Endothelial cell of umbilical vein (primary cell): ENCODE data around the gene CNTFR. TPM values are rescaled to one million over a fixed set of nuclear protein-coding genes. Genes with fewer than 3 reads are reported as not detected.

ENCODE experiments used
- BruUV-seq: library from RNA; stranded (reverse); fragments of 400-500 nt; replicated peaks from 2 replicates; lab custom pipeline; 2021; lab: Mats Ljungman, UMichigan
- CTCF ChIA-PET: fragments of 300-600, 350-600 bp; sonication (Branson Sonifier 250); formaldehyde crosslinking; loops from one replicate; lab custom pipeline; 2021; ENCODE audit warnings: antibody characterized with exemption, inconsistent platforms; lab: Charles Lee
- POLR2A ChIA-PET: fragments of 300-600, 350-600 bp; sonication (Branson Sonifier 250); formaldehyde crosslinking; loops from one replicate; lab custom pipeline; 2021; ENCODE audit warnings: antibody characterized with exemption, inconsistent platforms; lab: Charles Lee
- DNase-seq: peaks from one replicate; pipeline ENCODE4 v3.0.0-alpha.2; 2011; ENCODE audit warnings: low read depth, low spot score
- FAIRE-seq: peaks from 2 replicates; lab custom pipeline; 2011; peaks lifted over from hg19 to GRCh38; lab: Jason Lieb, UNC
- H2AFZ ChIP-seq: 2 replicates; pipeline ENCODE4 v1.6.0; 2012; ENCODE audit warnings: low read depth, low read length, control low read depth, inconsistent platforms
- H3K27ac ChIP-seq: 2 replicates; pipeline ENCODE4 v1.5.1; 2011; ENCODE audit warnings: low read depth, mild to moderate bottlenecking, control low read depth, low read length, moderate library complexity; ENCODE audit not compliant: insufficient read depth
- H3K27me3 ChIP-seq, 2 experiments: 2 replicates each; pipeline versions ENCODE4 v1.6.0 to v1.6.1; 2011; ENCODE audit warnings: low read length in 2 of 2, mixed read lengths in 1 of 2; ENCODE audit not compliant: control insufficient read depth in 2 of 2, insufficient read depth in 2 of 2
- H3K36me3 ChIP-seq, 2 experiments: 2 replicates in 1 of 2; 3 replicates in 1 of 2; pipeline ENCODE4 v1.5.1; 2011; ENCODE audit warnings: low read length in 2 of 2, mild to moderate bottlenecking in 1 of 2, moderate library complexity in 1 of 2; ENCODE audit not compliant: control insufficient read depth in 2 of 2, insufficient read depth in 2 of 2; ENCODE audit errors: extremely low read depth in 1 of 2
- H3K4me1 ChIP-seq: 3 replicates; pipeline ENCODE4 v1.5.1; 2011; ENCODE audit warnings: mild to moderate bottlenecking, low read length; ENCODE audit not compliant: control insufficient read depth, insufficient read depth; ENCODE audit errors: extremely low read depth
- H3K4me2 ChIP-seq: 2 replicates; pipeline ENCODE4 v1.6.1; 2011; ENCODE audit warnings: low read length, control low read depth, mixed read lengths; ENCODE audit not compliant: insufficient read depth
- H3K4me3 ChIP-seq, 3 experiments: fragments of 200-600 bp in 1 of 3; sonication (generic), shearing (Covaris generic) in 1 of 3; replicated peaks in 1 of 3; 2 replicates each; pipeline ENCODE4 v1.5.1; 2011 to 2016; ENCODE audit warnings: control low read depth in 3 of 3, low read length in 3 of 3, mild to moderate bottlenecking in 2 of 3, inconsistent platforms in 1 of 3, low read depth in 1 of 3, moderate library complexity in 1 of 3; ENCODE audit not compliant: insufficient read depth in 1 of 3
- H3K79me2 ChIP-seq: 2 replicates; pipeline ENCODE4 v1.6.0; 2012; ENCODE audit warnings: low read length, inconsistent platforms; ENCODE audit not compliant: control insufficient read depth, insufficient read depth
- H3K9ac ChIP-seq: replicated peaks from 2 replicates; pipeline ENCODE3; 2011; ENCODE audit warnings: low read length, control low read depth; ENCODE audit not compliant: insufficient read depth; ENCODE audit errors: extremely low read depth
- H3K9me1 ChIP-seq: replicated peaks from 3 replicates; pipeline ENCODE4 v1.6.0; 2011; ENCODE audit warnings: mild to moderate bottlenecking, low read length; ENCODE audit not compliant: control insufficient read depth, insufficient read depth; ENCODE audit errors: extremely low read depth
- H3K9me3 ChIP-seq: replicated peaks from 2 replicates; pipeline ENCODE4 v1.5.1; 2012; ENCODE audit warnings: low read length, inconsistent platforms; ENCODE audit not compliant: control insufficient read depth, insufficient read depth
- H4K20me1 ChIP-seq: replicated peaks from 2 replicates; pipeline ENCODE3; 2011; ENCODE audit warnings: mild to moderate bottlenecking, low read length; ENCODE audit not compliant: control insufficient read depth, insufficient read depth; ENCODE audit errors: extremely low read depth
- EZH2 ChIP-seq: IDR thresholded peaks from 2 replicates; pipeline ENCODE4 v1.6.1; 2012; ENCODE audit warnings: borderline replicate concordance, low read depth, mild to moderate bottlenecking, moderate library complexity, low read length, inconsistent platforms; ENCODE audit not compliant: severe bottlenecking
- FOS ChIP-seq: IDR thresholded peaks from 2 replicates; pipeline ENCODE4 v1.6.1; 2011; ENCODE audit warnings: mild to moderate bottlenecking, low read length, moderate library complexity, borderline replicate concordance; ENCODE audit not compliant: insufficient read depth
- GATA2 ChIP-seq: IDR thresholded peaks from 2 replicates; pipeline ENCODE4 v1.7.0; 2011; ENCODE audit warnings: low read depth, mild to moderate bottlenecking, moderate library complexity, mixed read lengths, low read length; ENCODE audit not compliant: insufficient read length, insufficient read depth
- JUN ChIP-seq: IDR thresholded peaks from 2 replicates; pipeline ENCODE4 v1.6.1; 2011; ENCODE audit warnings: borderline replicate concordance, low read depth; ENCODE audit not compliant: insufficient read length, insufficient read depth
- MYC ChIP-seq: IDR thresholded peaks from one replicate; pipeline ENCODE4 v1.6.1; 2011; ENCODE audit warnings: mild to moderate bottlenecking, low read depth, low read length
- POLR2A ChIP-seq: IDR thresholded peaks from 2 replicates; pipeline ENCODE4 v1.6.1; 2012; ENCODE audit warnings: low read depth, mild to moderate bottlenecking, control low read depth, low read length
- POLR2AphosphoS5 ChIP-seq: IDR thresholded peaks from 2 replicates; pipeline ENCODE4 v1.6.1; 2012; ENCODE audit warnings: low read depth, mild to moderate bottlenecking, control low read depth, low read length, moderate library complexity; ENCODE audit not compliant: insufficient read depth
- dilution Hi-C: fragments of 300-500 bp; cut with MboI; formaldehyde crosslinking; loops from one replicate; pipeline ENCODE4 v1.15.0; 2019; ENCODE audit warnings: low sequenced_read_pairs; ENCODE audit not compliant: extremely low pct_ligation_motif_present
- intact Hi-C: fragments of 100-400 bp; cut with micrococcal nuclease; formaldehyde crosslinking; loops from one replicate; pipeline ENCODE4 v1.10.0; 2022
- polyA plus RNA-seq, 4 experiments: library from polyadenylated mRNA; depleted of rRNA in 3 of 4; stranded (reverse) in 3 of 4; unstranded in 1 of 4; fragments of >200 nt; gene quantifications; 2 replicates each; pipeline versions ENCODE4 v1.2.1 to v1.2.3, GENCODE V29; 2011 to 2012; ENCODE audit warnings: missing spikeins in 1 of 4
- total RNA-seq: library from RNA; stranded (reverse); gene quantifications from 2 replicates; pipeline ENCODE4 v1.2.3, GENCODE V29; 2021
- TF ChIP-seq, protein P1 (sequence below), 2 donors: IDR thresholded peaks; 1 replicate in 1 of 2; 2 replicates in 1 of 2; pipeline ENCODE4 v1.5.1; 2011; ENCODE audit warnings: low read length in 2 of 2, mild to moderate bottlenecking in 2 of 2, moderate library complexity in 2 of 2, control low read depth in 1 of 2, inconsistent platforms in 1 of 2, low read depth in 1 of 2; ENCODE audit not compliant: insufficient read depth in 1 of 2; ENCODE audit errors: extremely low read depth in 1 of 2
- TF ChIP-seq, protein P2 (sequence below): IDR thresholded peaks from 2 replicates; pipeline ENCODE4 v1.6.1; 2011; ENCODE audit not compliant: insufficient read depth, insufficient read length

CNTFR gene
- total and polyA plus RNA-seq, 2 donors (not counting 3 experiments of a cell fraction or from before 2014, with no cell fraction given) = not detected

DNA sequence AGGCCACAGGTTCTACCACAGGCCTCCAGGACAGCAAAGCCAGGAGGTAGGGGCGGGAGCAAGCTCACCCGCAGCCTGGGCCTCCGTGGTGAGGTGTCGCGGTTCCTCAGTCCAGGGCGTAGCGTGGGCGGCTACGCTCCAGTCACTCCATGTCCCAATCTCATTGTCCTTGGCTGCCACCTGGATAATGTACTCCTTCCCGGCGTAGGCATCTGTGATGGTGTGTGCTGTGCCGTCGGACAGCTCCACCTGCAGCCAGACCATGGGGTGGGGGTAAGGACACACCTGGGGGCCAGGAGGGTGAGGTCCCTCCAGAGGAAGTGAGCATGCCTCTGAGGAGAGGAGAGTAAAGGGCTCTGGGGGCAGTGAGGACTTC is 36.9 kb downstream of the CNTFR start:
- no peak for FAIRE-seq
- DNase-seq = no peak

More for the DNA sequence above, 36.9 kb downstream of the CNTFR start:
- POLR2A ChIA-PET = no interaction called here
- BruUV-seq = no TSS peak
- no peaks in the 10 kb centered on the region for H3K9me3 ChIP-seq
- no peaks in the 10 kb centered on the region for H3K79me2 ChIP-seq
- H4K20me1 ChIP-seq = no peaks in the 10 kb centered on the region
- dilution Hi-C loops = no loop called here
- no peak overlapping the region for H3K4me2 ChIP-seq
- H3K36me3 ChIP-seq = no peaks in the 10 kb centered on the region
- intact Hi-C loops = no loop called here
- no peaks in the 10 kb centered on the region for H3K9me1 ChIP-seq
- CTCF ChIA-PET = interaction anchor here (11.1 kb wide), 1 partner anchor 40 kb away, joined by 326 read pairs; no protein-coding TSS in a partner anchor
- no peaks in the 10 kb centered on the region for H3K4me1 ChIP-seq
- H3K27ac ChIP-seq = no peak overlapping the region
- no peaks in the 10 kb centered on the region for H3K27me3 ChIP-seq
- TF ChIP-seq JUN = no peak
- TF ChIP-seq, protein P1, sequence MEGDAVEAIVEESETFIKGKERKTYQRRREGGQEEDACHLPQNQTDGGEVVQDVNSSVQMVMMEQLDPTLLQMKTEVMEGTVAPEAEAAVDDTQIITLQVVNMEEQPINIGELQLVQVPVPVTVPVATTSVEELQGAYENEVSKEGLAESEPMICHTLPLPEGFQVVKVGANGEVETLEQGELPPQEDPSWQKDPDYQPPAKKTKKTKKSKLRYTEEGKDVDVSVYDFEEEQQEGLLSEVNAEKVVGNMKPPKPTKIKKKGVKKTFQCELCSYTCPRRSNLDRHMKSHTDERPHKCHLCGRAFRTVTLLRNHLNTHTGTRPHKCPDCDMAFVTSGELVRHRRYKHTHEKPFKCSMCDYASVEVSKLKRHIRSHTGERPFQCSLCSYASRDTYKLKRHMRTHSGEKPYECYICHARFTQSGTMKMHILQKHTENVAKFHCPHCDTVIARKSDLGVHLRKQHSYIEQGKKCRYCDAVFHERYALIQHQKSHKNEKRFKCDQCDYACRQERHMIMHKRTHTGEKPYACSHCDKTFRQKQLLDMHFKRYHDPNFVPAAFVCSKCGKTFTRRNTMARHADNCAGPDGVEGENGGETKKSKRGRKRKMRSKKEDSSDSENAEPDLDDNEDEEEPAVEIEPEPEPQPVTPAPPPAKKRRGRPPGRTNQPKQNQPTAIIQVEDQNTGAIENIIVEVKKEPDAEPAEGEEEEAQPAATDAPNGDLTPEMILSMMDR (IDR thresholded peaks at IDR 0.05; ENCODE audit: extremely low read depth in 1 of 2, insufficient read depth in 1 of 2, low read depth in 1 of 2, low read length in 2 of 2) = no peak
- no peak for TF ChIP-seq POLR2A
- TF ChIP-seq GATA2 = no peak
- no peak for TF ChIP-seq EZH2
- TF ChIP-seq MYC = no peak
- TF ChIP-seq, protein P2, sequence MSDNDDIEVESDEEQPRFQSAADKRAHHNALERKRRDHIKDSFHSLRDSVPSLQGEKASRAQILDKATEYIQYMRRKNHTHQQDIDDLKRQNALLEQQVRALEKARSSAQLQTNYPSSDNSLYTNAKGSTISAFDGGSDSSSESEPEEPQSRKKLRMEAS = no peak
- no peak for TF ChIP-seq FOS
- no peak for TF ChIP-seq POLR2AphosphoS5
- H2AFZ ChIP-seq = no peak overlapping the region
- no peak overlapping the region for H3K4me3 ChIP-seq
- H3K9ac ChIP-seq = no peak overlapping the region
